ENCODE results near the gene OR1N1. TPM values are rescaled to one million over a fixed set of nuclear protein-coding genes. Genes with fewer than 3 reads are reported as not detected.
"Not testable (repeated sequence)": the region's sequence is repeated elsewhere in the genome, so short reads cannot be mapped to it uniquely, and the experiment has no call there.

Gene OR1N1
- polyA plus RNA-seq (ENCODE audit: insufficient read length in 3 of 3): not detected

DNA sequence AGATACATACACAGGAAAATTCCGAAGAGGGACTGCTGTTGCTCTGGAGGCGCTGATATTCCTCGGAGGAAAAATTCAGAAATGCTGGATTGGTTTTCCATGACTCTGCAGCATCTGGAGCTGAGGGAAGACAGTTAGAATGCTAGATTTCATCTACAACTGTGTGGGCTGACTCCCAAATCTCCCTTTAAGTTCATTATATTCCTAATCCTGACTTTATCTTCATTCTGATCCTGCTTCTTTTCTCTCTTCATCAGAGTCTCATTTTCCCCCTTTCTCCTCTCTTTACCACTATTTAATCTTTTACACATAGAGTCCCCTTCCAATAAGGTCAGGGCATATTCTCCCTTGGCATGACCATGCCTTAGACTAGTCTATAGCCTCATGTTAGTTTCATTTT lies at the start of gene OR1N1:
OR1N1 (minus strand) TSS at position 101 of the 400 bp plus-strand sequence; CDS start at position 101, 0 bp downstream.
- no peak for DNase-seq (ENCODE audit: low read depth in 3 of 3, low spot score in 2 of 3)

DNA sequence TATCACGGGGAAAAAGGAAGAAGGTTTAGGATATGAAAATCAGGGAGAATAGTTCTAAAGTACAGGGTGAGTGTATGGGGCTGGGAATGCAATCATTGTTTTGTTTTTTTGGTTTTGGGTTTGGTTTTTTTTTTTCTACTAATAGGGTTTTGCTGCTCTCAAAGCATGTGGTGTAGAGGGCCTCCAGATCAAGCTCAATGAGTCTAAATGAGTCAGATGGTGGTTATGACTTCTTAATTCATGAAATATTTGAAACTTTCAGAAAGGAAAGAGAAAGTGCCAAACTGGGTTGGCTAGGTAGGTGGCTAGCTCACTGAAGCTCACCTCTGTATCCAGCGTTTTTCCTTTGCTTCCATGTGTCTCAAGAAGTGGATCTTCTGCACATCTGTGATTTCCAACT lies 45.4 kb upstream of the OR1N1 start:
- DNase-seq (ENCODE audit: low read depth in 3 of 3, low spot score in 2 of 3): no peak

- no peak for DNase-seq (ENCODE audit: low read depth in 3 of 3, low spot score in 2 of 3)
These were observed 40.8 kb upstream of the OR1N1 start for GRCh38 chr9:122567901-122568300.

DNA sequence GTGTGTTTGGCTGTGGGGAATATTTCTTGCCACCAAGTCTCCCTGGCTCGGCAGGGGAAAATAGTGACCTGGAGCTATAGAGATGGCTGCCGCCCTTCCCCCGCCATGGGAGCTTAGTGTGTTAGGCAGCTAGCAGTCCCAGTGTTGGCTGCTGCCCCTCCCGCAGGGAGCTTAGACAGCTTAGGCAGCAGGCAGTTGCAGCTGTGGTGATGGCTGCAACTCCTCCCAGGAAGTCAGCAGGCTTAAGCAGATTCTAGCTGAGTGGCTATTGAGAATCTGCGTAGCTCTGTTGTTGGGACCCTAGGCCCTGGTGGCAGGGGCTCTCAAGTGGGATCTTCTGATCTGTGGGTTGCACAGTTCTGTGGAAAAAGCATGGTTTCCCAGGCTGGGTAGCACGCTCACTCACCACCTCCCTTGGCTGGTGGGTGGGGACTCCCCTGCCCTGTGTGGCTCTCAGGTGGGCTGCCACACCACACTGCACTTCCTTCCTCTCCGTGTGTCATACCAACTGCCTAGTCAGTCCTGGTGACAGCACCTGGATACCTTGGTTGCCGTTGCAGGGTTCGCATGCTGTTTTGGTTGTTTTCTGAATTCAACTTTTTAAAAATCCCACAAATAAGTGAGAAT lies 35.2 kb upstream of the OR1N1 start:
- DNase-seq (ENCODE audit: low read depth in 3 of 3, low spot score in 2 of 3): no peak

DNA sequence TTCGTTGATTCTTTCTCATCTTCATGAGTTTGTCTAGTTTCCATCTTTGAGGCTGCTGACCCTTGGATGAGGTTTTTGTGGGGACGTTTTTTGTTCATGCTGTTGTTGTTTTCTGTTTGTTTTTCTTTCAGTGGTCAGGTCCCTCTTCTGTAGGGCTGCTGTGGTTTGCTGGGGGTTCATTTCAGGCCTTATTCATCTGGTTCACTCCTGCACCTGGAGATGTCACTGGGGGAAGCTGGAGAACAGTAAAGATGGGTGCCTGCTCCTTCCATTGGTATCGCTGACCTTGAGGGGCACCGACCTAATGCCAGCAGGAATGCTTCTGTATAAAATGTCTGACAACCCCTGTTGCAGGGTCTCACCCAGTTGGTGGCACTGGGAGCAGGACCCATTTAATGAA lies 34.4 kb upstream of the OR1N1 start:
- no peak for DNase-seq (ENCODE audit: low read depth in 3 of 3, low spot score in 2 of 3)

- DNase-seq (ENCODE audit: low read depth in 3 of 3, low spot score in 2 of 3): no peak
These were observed 25.7 kb upstream of the OR1N1 start, which contains the start of gene OR1N2 for GRCh38 chr9:122552812-122553211. Gene OR1N2, plus strand, starts transcription at chr9:122553112. Its CDS starts 100 bp downstream, at chr9:122553212.

GRCh38 chr9:122551371-122551770 lies 24.3 kb upstream of the OR1N1 start:
- no peak for DNase-seq (ENCODE audit: low read depth in 3 of 3, low spot score in 2 of 3)

DNA sequence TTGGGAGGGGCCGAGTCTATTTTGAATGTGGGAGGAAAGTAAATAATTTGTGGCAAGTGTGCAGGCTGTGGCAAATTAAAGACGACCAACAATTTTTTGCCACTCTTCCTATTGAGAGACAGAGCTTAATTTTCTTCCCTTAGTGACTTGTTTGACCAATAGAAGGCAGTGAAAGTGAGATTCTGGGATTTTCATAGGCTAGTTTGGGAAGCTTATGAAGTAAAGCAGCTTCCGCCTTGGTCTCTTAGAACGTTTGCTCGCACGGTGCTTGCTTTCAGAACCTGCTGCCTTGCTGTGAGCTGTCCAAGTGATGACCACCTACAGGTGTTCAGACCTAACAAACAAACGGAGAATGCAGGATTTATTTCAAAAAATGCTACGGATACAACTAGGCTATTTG lies 19.1 kb upstream of the OR1N1 start:
- DNase-seq (ENCODE audit: low read depth in 3 of 3, low spot score in 2 of 3): no peak

- DNase-seq (ENCODE audit: low read depth in 3 of 3, low spot score in 2 of 3): no peak
These were observed 11.7 kb upstream of the OR1N1 start for GRCh38 chr9:122538757-122539156.

DNA sequence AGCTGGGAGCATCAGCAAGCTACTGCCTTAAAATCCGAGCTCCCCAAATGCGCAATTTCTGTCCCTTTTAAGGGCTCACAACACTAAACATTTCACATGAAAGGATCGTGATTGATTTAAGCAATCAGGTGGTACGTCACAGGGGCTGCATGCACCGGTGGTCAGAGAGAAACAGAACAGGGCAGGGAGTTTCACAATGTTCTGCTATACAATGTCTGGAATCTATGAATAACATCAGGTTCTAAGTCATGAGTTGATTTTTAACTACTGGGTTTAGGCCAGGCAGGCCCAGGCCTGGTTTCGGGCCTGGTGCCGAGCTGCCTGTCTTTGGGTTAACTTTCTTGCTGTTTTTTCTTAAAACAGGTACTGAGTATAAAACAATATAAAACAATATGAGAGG lies 10.0 kb upstream of the OR1N1 start:
- DNase-seq (ENCODE audit: low read depth in 3 of 3, low spot score in 2 of 3): not testable (repeated sequence)

- no peak for DNase-seq (ENCODE audit: low read depth in 3 of 3, low spot score in 2 of 3)
These were observed 9.0 kb upstream of the OR1N1 start for GRCh38 chr9:122536134-122536533.

GRCh38 chr9:122531157-122531556 lies 4.1 kb upstream of the OR1N1 start:
- not testable (repeated sequence) for DNase-seq (ENCODE audit: low read depth in 3 of 3, low spot score in 2 of 3)

DNA sequence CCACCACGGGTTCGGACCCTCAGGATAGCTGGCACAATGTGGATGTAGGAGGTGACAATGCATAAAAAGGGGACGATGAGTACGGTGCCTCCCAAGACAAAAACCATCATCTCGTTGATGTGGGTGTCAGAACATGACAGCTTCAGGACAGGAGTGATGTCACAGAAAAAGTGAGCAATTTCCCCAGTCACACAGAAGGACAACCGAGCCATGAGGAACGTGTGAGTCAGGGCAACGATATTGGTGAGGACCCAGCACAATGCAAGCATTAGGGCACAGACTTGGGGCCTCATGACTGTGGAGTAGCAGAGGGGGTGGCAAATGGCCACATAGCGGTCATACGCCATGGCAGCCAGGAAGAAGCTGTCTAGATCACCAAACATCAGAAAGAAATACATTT lies 491 bp downstream of the OR1N1 start:
- DNase-seq (ENCODE audit: low read depth in 3 of 3, low spot score in 2 of 3): no peak

GRCh38 chr9:122519376-122519775 lies 7.7 kb downstream of the OR1N1 start:
- no peak for DNase-seq (ENCODE audit: low read depth in 3 of 3, low spot score in 2 of 3)

DNA sequence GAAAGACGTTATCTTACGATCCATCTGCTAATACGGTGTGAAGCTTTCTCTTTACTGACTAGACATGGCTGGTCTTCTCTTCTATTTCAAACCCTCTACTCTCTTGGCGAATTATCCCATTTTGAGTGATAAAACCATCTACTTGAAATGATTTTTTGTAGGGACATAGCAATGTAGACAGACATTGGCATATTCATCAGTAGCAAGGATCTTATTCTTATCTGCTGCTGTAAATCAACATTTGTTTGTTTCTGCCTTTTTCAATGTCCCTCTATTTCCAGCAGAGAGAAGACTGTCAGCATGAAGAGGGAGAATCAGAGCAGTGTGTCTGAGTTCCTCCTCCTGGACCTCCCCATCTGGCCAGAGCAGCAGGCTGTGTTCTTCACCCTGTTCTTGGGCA lies 8.3 kb downstream of the OR1N1 start, which contains the start of gene OR1J4:
OR1J4 (plus strand) TSS at position 301 of the 400 bp plus-strand sequence; CDS start at position 301, 0 bp downstream.
- DNase-seq (ENCODE audit: low read depth in 3 of 3, low spot score in 2 of 3): no peak

DNA sequence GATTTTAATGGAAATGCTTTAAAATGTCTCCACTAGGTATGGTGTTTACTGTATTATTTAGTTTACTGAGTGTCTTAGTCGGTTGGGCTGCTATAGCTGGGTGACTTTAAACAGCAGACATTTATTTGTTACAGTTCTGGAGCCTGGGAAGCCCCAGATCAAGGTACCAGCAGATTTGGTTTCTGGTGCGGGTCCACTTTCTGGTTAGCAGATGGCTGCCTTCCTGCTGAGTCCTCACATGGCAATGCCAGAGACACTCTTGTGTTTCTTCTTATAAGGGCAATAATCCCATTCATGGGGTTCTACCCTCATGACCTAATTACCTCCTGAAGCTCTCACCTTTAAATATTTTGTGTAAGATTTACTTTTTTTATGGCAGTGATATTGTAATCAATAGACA lies 8.9 kb downstream of the OR1N1 start:
- DNase-seq (ENCODE audit: low read depth in 3 of 3, low spot score in 2 of 3): no peak

DNA sequence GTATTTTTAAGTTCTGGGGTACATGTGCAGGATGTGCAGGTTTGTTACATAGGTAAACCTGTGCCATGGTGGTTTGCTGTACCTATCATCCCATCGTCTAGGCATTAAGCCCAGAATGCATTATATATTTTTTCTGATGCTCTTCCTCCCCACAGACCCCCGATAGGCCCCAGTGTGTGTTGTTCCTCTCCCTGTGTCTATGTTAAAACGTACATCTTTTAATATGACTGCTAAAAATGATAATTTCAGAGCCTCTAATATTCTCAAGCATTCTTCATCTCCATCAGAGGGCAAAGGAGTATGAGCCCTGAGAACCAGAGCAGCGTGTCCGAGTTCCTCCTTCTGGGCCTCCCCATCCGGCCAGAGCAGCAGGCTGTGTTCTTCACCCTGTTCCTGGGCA lies 16.6 kb downstream of the OR1N1 start, which contains the start of gene OR1J2:
OR1J2 (plus strand) TSS at position 301 of the 400 bp plus-strand sequence; CDS start at position 301, 0 bp downstream.
- DNase-seq (ENCODE audit: low read depth in 3 of 3, low spot score in 2 of 3): no peak

GRCh38 chr9:122506964-122507363 lies 20.1 kb downstream of the OR1N1 start:
- DNase-seq (ENCODE audit: low read depth in 3 of 3, low spot score in 2 of 3): no peak

DNA sequence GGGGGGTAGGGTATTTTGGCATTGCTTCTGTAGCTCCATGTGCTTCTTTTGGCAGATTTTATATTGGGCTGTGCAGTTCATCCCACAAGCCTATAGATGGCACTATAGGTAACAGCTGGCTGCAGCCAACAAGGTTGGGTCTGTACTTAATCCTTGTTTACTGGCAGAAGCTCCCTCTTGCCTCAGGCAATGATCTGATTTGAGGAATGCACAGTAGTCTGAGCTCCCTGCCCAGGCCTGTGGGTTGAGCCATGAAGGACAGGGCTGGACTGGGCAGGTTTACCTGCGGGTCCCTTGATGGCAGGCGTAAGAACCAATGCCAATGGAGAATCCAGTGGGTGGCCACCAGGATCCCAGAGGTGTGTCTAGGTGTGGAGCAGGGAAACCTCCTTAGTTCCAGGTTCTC lies 28.2 kb downstream of the OR1N1 start:
- peak in 1 of 3 donors; percentile 2 for DNase-seq (ENCODE audit: low read depth in 3 of 3, low spot score in 2 of 3)

DNA sequence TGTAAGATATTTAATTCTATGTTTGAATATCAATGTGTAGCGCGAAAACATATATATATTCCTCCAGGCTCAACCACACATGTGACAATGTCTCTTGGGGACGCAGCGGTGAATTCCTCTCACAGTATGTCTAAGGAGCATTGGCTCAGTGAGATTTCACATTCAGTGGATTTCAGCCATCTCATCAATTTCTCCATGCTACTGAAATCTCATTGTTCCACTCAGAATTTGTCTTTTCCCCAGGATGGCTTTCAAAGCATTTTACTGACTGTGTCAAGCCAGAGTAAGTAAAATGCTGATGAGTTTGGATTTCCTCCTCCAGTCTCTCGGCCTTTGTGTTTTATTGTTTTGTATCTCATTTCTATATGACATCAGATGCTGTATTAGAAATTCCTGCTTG lies 48.0 kb downstream of the OR1N1 start:
- no peak for DNase-seq (ENCODE audit: low read depth in 3 of 3, low spot score in 2 of 3)

- no peak for DNase-seq (ENCODE audit: low read depth in 3 of 3, low spot score in 2 of 3)
These were observed 49.3 kb downstream of the OR1N1 start, which contains the start of gene OR1J1 for GRCh38 chr9:122477826-122478225. Gene OR1J1, minus strand, starts transcription at chr9:122477926. Its CDS starts 0 bp downstream, at chr9:122477926.

DNA sequence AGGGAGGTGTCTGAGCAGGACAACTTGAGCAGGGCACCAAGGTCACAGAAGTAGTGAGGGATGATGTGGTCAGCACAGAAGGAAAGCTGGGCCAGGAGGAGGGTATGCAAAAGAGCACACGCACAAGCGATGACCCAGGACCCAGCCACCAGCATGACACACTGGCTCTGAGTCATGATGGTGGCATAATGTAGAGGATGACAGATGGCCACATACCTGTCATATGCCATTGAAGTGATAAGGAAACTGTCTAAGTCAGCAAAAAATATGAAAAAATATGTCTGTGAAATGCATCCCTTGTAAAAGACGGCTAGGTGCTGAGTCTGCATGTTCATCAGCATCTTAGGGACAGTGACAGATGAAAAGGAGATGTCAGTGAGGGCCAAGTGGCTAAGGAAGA lies 49.7 kb downstream of the OR1N1 start:
- no peak for DNase-seq (ENCODE audit: low read depth in 3 of 3, low spot score in 2 of 3)
